ENCODE measurements around the gene SRSF10.
"Not testable (repeated sequence)": the region's sequence is repeated elsewhere in the genome, so short reads cannot be mapped to it uniquely, and the experiment has no call there.

Gene SRSF10

DNA sequence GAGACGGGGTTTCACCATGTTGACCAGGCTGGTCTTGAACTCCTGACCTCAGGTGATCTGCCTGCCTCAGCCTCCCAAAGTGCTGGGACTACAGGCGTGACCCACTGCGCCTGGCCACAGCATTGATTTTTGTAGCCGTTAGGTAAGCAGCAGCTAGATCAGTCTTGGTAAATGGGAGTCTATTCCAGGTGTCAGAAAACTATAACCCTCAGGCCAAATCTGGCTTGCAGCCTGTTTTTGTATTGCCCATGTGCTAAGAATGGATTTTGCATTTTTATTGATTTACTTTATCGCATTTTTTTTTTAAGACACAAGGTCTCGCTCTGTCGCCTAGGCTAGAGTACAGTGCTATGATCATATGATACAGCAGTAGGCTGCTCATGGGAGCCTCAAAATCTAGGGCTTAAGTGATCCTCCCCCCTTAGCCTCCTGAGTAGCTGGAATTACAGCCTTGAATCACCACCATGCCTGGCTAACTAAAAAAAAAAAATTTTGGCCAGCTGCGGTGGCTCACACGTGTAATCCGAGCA is 16.6 kb upstream of the SRSF10 start:
- DNase-seq: no peak

DNA sequence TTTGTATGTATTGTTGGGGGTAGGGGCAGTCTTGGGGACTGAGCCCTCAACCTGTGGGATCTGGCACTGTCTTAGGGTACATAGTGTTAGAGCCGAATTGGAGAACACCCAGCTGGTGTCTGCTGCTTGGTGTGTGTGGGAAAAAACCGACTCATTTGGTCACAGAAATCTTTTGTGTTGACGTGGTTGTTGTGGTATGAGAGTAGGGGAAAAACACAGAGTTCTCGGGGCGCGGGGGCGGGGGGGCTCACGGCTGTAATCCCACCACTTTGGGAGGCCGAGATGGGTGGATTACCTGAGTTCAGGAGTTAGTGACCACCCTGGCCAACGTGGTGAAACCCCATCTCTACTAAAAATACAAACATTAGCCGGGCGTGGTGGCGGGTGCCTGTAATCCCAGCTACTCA is 15.3 kb upstream of the SRSF10 start:
- DNase-seq: no peak

DNA sequence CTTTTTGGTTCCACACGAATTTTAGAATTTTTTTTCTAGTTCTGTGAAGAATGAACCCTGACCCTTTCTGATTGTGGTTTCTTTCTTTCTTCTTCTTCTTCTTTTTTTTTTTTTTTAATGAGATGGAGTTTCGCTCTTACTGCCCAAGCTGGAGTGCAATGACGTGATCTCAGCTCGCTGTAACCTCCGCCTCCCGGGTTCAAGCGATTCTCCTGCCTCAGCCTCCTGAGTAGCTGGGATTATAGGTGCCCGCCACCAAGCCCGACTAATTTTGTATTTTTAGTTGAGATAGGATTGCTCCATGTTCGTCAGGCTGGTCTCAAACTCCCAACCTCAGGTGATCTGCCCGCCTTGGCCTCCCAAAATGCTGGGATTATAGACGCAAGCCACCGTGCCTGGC is 11.9 kb upstream of the SRSF10 start:
- DNase-seq: not testable (repeated sequence)

DNA sequence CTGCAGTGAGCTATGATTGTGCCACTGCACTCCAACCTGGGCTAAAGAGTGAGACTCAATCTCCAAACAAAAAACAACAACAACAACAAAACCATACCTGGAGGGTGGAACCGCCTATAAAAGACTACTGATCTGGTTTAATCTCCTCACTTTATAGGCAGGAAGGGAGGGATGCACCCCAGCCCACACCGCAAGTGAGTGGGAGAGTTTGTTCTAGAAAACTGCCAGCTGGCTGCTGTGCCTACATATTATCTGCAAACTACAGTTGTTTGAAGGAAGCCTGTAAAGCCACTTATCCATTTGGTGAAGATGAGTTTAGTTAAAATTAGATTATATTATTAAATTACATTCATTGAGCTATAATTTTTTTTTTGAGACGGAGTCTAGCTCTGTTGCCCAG is 9.1 kb upstream of the SRSF10 start:
- DNase-seq: no peak

DNA sequence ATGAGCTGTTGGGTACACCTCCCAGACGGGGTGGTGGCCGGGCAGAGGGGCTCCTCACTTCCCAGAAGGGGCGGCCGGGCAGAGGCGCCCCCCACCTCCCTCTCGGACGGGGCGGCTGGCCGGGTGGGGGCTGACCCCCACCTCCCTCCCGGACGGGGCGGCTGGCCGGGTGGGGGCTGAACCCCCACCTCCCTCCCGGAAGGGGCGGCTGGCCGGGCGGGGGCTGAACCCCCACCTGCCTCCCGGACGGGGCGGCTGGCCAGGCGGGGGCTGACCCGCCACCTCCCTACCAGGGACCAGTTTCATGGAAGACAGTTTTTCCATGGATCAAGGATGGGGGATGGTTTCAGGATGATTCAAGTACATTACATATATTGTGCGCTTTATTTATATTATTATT is 6.9 kb upstream of the SRSF10 start:
- DNase-seq: not testable (repeated sequence)

DNA sequence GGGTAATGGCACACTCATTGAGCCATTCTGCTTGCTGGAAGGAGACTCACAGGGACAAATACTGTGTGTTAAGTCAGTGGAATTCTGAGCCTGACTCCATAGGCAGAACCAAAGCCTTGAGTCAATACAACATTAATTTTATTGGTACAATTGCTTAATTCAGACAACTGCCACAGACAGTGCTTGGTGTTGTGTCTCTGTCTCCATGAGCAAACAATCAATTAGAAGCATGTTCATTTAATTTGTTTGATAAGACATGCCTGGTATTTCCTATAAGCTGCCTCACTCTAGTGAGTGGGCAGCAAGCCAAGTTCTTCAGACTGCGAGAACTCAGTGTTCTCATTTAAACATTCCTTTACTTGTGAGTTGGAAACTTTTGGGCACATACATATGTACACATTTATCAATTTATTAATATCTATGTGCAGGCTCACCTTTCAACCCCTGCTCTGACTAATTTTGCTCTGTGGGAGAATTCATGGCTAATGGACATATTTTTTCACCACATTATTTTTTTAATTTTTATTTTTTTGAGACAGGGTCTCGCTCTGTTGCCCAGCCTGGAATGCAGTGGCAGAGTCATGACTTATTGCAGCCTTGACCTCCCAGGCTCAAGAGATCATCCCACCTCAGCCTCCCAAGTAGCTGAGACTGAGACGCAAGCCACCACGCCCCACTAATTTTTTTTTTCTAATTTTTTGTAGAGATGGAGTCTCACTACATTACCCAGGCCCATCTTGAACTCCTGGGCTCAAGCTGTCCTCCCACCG is 4.5 kb upstream of the SRSF10 start:
- no peak for DNase-seq

DNA sequence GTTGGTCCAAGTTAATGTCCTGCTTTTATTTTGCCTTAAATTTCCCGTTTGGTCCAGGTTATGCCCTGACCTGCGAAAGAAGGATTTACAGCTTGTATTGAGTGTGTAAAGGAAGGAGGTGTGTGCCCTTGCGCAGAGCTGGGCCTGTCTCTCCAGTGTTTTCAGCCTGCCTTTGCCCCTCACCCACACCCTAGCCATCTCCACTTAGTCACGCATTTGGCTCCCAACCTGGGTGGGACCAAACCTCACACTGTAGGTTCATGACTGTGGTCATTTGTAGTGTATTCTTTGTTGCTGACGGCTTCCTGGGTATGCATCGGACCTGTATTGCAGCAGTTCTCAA is 572 bp upstream of the SRSF10 start:
- DNase-seq: no peak

DNA sequence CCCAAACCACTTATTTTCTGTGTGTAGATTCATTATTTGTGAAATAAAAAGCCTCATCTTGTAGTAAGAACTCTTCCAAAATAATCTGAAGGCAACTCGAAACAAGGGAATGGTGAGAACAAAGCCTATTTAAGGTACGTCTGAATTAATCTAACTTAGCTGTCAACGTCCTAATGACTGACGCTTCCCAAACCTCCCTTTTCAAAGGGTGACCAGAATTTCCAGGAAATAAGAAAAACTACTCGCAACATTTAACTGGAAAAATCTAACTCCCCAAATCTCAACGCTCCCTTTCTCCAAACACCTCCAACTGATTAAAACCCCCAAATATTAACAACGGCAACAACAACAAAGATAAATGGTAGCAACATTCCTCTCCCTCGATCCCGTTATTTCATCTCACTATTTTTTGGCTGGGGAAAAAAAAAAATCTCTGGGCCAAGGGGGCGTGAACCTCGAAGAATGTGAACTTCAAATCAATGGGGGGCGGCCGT is 693 bp downstream of the SRSF10 start:
- no peak for DNase-seq

DNA sequence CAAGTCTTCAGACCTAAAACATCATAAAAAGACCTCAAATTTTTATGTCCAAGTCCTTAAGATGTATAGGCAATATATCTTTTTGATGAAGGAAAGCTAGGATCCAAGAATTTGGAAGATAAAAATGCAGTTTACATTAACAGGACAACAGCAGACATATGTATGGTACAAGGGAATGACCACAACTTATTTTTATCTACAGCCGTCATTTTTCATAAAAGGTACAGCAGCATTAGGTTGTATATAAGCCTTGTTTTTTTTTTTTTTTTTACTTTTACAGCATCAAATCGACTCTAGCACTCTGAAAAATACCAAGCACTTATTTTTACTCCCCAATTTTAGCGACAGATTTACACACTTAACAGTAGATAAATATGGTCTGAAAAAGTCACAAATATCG is 1.3 kb downstream of the SRSF10 start:
- DNase-seq: no peak

DNA sequence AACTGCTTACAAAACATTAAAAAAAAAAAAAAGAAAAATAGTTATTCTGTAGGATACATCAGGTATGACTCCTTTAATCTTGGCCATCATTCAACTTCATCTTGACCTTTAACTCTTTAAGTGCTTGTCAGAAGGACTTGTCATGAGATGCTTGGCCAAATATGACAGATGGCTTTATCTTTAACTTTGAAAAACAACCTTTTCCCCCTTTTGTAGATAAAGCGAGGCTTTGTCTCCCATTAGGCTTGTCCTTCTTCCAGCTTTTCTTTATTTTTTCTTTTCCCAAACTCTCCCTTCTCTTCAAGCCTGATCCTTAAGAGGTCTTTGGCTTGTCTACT is 2.3 kb downstream of the SRSF10 start:
- no peak for DNase-seq

DNA sequence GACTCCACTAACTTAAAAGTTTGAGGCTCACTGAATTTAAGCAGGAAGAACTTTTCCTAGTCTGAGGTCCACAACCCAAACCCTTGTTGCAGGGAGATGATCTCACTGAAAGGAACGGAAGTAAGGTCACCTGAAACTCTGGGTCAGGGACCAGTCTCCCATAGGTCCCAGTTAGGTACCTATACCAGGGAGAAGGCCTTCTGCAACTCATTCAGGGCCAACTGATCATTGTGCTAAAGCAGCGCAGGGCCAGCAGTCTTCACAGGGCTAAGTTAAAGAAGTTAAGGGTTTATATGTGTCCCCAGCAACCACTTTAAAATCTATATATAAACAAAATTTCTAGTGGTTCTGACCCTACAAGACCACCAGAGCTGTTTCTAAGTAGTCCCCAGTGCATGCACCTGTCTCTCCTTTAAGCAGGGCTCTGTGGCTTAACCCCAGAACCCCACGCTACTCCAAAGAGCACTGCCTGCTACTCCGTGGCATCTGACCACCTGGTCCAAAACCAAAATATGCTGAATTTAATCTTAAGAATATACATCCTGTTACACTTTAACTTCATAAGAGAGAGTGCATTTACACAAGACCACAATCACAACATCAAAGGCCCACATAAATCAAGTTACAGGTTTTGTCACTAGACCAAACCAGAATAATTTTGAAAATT is 2.8 kb downstream of the SRSF10 start:
- DNase-seq: no peak

DNA sequence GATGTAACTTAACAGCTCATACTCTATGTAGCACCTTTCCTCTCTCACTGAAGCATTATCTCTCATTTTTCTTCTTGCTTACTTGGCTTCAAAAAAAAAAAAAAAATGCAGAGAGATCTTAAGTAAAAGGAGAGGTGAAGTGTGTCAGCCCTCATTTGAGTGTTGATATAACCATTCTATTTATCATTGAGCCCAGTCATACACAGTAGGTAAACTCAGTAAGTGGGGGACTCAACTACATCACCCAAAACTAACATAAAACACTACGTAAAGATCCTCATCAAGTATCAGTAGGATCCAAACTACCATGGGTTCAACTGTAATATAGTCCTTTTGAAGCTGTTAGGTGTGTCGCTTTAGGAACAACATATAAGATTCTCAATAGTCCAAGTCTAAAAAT is 12.3 kb downstream of the SRSF10 start:
- no peak for DNase-seq

DNA sequence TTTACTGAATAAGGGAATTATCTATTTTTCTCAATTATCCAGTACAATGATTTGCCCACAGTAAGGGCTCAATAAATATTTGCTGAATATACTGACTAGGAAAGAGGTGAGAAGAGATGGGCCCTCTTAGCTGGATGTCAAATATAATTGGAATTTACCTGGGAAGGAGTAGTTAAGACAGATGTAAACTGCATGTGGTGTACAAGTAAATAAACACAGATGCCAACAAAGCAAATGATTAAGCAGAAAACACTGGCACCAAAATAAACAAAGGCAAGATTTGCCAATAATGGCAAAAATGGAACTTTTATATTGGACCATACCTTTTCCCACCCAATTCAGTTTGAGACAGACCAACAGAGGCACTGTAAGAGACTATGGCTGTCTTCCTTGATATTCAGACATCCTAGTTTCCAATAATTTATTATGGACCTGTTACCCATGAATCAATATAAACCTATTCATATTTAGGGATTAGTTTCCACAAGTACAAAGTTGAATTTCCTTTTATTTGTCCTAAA is 13.1 kb downstream of the SRSF10 start:
- no peak for DNase-seq

DNA sequence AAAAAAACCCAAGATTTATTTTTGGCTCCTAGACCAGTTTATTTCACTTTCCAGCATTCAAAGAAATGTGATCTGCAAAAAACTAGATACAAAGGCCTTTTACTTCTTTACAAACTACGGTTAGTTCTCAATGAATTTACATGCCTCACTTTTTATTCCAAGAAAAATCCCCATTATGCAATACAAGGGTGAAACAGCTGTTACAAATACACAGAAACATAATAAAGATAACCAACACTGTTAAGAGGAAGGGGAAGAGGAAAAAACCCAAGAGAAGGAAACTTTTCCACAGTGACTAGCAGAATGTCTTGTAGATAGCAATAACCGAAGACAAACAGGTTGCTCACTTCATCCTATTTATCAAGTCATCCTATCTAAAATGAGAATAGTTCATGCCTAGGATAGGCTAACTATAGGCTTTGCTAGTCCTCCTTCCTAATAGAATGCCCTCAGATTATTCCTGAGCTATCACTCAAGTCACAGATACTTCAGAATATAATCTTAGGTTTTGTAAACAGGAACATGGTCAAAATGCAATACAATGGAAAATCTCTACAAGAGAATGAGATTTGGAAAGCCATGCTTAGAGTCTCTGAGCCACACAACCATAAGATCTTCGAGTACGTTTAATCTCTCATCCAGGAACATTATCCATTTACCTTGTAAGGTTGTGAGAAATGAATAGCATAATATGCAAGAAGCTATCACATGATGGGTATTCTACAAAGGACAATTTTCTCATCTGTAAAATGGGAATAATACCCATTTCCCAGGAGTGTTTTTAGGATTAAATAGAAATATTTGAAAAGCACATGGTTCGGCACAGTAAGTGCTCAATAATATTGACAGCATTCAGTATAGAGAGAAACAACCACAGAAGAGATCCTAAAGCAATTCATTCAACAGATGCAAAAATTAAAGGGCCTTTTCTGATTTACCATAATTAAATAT is 15.1 kb downstream of the SRSF10 start:
- no peak for DNase-seq

DNA sequence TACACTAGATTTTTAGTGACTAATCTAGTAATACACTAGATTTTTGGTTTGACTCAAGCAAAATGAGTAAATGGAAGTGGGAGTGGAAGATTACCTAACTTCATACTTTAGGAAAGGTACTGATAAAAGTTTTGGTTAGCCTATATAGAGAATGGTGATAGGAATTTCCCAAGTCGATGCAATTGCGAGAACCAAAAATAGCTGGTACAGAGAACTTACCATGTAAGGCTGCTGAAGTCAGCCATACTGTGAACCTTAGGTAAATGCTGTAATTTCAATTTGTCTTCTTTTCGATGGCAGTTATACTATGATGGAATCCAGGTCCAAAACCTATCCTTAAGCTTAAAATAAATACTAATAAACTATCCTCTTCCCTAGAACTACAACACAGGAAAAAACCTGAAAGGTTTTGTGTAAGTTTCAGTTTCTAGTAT is 15.9 kb downstream of the SRSF10 start:
- no peak for DNase-seq

DNA sequence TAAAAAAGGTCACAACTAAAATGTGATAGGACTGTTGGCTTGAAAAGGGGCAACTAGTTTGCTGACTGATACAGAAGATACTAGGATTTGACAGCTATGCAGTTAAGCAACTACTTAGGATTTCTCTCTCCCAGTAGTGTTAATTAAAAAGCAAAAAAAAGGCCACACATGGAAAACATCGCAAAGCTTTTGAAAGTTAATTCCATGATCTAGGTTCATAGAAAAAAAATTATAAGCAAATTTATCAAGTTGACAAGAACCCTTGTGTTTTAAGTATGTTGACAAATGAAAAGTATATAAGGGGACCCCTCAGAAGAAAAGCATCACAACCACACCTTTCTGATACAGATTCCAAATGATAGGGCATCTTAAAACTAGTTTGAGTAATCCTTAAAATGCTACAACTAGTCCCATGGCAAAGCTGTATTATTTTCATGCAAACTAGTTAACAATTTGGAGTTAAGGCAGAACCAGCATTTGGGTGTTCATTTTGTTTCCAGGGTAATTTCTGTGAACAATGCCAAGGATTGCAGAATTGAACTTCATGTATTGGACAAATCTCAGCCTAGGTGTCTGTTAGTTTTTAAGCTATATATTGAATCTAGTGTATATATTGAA is 16.4 kb downstream of the SRSF10 start:
- DNase-seq: no peak

DNA sequence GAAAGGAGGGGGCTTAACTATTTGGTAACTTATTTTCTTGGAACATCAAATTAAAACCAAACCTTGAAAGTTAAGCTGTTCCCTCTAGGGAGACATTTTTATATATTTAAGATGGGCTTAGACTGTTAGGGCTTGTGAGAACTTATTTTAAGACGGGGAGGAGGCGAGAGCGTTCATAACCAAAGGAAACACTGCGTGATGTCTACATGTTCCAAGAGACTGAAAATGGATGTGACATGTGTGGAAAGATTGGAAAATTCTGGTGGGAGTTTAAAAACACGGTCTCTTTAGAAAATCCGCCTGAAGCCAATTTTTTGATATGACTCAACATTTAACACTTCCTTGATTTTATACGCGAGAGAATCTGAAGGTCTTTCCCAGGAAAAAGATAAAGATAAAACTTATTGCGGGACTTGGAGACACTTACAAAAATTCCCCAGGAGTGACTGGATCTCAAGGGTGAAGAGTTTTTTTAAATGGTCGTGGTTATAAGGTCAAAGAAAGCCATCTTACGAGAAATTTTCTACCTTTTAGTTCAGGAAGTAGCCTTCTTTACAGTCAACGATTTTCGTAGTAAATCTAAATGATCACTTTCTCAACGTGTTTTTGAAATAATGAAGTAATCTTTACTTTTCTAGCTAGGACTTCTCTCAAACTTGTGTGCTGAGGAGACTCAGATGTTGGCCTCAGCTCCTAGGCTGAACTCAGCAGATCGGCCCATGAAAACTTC is 19.7 kb downstream of the SRSF10 start:
- DNase-seq: no peak

DNA sequence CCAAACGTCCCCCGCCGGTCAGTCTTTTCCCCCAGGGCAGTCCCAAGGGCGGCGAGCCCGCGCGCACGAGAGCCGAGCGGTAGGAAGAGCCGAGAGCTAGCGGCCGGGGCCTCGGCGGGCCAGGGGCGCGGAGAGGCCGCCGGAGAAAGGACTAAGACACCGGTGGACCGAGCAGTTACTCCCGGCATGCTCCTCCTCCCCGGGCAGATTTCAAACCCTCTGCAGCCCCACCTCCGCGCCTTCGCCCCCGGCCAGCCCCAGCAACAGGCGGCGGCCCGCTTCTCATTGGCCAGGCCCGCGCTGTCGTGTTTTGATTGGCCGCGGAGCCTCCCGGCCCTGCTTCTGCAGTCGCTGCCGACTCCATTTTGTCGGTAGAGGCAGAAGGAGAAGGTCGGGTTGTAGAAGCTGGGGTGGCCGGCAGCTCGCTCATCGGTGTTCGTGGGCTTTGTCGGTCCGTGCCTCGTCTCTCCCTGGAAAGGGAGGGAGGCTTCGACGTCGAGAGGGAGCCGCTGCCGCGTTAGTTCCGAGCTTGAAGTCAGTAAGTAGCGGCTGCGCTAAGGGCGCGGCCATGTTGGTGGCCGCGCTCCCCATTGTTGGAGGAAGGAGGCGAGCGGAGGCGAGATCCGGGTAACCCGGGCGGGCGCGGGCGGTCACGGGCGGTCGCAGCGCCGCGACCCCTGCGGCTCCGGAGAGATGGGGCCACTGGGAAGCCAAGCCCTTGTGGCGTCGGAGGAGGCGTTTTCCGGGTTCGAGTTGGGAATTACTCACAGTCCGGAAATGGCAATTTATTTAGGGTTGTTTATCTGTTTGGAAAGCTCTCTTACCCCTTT is 20.5 kb downstream of the SRSF10 start, which contains the start of gene PNRC2:
Gene PNRC2 (plus strand): TSS at position 368 of the 830 bp plus-strand sequence. CDS start 1,630 bp downstream, outside the sequence.
- peak; percentile 64 for DNase-seq

DNA sequence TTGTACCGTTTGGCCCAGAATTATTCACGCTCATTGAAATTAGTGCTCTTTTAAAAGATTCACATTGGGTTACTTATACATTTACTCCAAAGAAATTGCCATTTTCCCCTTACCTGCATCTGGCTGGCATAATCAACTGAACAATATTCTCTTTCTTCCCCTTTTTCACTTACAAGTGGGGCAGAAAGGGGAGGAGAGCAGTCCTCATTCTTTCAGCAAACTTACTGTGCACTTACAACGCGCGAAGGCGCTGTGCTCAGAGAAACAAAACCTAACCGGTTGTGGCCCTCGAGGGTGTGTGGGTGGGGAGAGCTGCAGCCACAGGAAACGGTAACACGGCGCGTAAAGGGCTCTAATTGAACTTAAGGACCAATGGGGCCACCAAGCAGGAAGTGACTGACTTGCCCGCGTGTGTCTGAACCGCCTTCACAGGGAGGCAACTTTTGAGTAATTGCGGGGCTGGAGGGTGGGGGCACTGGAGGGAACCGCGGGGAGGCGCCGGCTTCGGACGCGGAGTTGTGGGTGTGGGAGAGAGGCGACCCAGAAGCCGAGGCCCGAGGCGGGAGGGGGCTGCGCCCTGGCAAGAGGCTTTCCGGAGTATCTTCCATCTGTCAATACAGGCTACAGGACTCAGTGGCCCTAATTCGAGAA is 21.2 kb downstream of the SRSF10 start:
- DNase-seq: peak; percentile 99
